Stimulated activated CD8-positive, alpha-beta memory T cell treated with anti-CD3 and anti-CD28 coated beads, Interleukin-15, amount 100 ng/mL, for 1 hour (primary cell): Measurements from ENCODE around the gene NHERF2.

ENCODE experiments used
- DNase-seq: peaks from one replicate; pipeline ENCODE4 v3.0.0-alpha.2; 2020; ENCODE audit warnings: low read depth

The NHERF2 gene

GRCh38 chr16:2061023-2061422 is 34.3 kb downstream of the NHERF2 start:
- DNase-seq = no peak

- DNase-seq = no peak
Observed at GRCh38 chr16:2061526-2061925, 34.8 kb downstream of the NHERF2 start.

DNA sequence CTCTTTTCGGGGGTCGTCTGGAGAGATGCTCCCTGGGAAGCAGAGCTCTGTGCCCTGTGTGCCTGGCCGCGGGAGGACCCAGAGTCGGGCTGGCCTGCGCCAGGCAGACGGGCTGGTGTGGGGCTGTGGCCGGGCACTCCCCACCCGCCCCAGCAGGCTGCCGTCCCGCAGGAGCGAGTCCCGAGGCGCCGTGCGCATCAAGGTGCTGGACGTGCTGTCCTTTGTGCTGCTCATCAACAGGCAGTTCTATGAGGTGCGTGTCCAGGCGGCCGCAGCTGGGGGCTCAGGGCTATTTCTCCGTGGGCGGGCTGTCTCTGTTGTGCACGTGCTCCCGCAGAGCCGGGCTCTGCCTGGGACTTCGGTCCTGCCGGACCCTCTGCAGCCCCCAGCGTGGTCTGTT is 36.1 kb downstream of the NHERF2 start:
- no peak for DNase-seq

GRCh38 chr16:2063861-2064260 is 37.2 kb downstream of the NHERF2 start:
- no peak for DNase-seq

DNA sequence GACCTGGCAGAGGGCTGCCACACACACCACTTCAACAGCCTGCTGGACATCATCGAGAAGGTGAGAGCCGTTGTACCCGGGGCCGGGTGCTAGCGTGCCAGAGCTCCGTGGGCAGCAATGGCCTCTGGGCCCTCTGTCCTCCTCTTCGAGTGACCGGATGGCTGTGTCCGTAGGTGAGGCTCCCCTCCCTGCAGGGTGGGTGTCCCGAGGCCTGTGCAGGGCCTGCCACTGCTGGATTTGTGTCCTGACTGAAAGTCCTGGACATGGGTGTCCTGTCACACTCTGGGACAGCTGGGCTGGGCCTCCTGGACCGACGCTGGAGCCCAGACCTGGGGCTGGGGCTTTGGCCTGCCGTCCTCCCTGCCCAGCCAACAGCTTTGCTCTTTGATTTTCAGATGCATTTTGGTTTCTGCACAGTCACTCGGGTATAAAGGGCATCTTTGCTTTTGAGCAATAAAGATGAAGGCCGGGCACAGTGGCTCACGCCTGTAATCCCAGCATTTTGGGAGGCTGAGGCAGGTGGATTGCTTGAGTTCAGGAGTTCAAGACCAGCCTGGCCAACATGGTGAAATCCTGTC is 37.8 kb downstream of the NHERF2 start:
- DNase-seq = no peak

- no peak for DNase-seq
Observed at GRCh38 chr16:2066139-2066538, 39.4 kb downstream of the NHERF2 start.

GRCh38 chr16:2070576-2071453 is 44.1 kb downstream of the NHERF2 start:
- no peak for DNase-seq

- no peak for DNase-seq
Observed at GRCh38 chr16:2071454-2072202, 44.9 kb downstream of the NHERF2 start.

- no peak for DNase-seq
Observed at GRCh38 chr16:2072926-2073325, 46.2 kb downstream of the NHERF2 start.

DNA sequence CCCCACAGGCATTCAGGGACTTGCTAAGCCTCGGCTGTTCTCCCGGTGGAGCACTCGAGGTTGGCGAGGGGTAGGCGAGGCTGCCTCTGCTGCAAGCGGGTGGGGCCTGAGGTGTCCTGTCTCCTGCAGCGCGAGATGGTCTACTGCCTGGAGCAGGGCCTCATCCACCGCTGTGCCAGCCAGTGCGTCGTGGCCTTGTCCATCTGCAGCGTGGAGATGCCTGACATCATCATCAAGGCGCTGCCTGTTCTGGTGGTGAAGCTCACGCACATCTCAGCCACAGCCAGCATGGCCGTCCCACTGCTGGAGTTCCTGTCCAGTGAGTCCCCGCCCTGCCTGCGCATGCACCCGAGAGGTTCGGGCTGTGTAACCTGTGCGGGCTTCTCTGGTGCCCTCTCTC is 47.4 kb downstream of the NHERF2 start:
- DNase-seq = no peak

- DNase-seq = no peak
Observed at GRCh38 chr16:2075631-2076030, 48.9 kb downstream of the NHERF2 start.

DNA sequence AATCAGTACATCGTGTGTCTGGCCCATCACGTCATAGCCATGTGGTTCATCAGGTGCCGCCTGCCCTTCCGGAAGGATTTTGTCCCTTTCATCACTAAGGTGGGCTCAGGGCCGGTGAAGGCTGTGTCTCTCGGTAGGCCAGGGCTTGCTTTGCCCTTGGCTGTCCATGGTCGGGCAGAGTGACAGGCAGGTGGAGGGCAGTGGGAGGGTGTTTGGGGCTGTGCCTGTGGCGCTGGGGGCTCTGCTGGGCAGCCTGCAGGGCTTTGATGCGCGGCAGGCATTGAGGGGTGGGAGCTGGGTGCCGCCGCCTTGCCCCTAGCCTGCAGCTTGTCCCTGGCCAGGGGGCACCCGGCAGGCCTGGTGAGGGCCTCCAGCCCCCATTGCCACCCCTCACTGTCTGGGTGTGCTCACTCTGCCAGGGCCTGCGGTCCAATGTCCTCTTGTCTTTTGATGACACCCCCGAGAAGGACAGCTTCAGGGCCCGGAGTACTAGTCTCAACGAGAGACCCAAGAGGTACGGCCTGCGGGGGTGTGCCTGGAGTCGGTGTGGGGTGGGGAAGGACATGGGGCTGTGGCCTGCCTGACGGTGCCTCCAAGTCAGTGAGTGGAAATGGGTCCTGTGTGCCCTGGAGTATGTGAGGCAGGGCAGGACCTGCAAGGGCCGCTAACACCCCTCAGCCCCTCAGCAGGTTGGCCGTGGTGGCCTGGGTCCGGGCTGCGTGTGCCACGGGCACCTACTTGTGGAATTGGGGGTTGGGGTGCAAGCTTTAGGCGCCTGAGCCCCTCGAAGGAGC is 49.6 kb downstream of the NHERF2 start:
- DNase-seq = no peak

DNA sequence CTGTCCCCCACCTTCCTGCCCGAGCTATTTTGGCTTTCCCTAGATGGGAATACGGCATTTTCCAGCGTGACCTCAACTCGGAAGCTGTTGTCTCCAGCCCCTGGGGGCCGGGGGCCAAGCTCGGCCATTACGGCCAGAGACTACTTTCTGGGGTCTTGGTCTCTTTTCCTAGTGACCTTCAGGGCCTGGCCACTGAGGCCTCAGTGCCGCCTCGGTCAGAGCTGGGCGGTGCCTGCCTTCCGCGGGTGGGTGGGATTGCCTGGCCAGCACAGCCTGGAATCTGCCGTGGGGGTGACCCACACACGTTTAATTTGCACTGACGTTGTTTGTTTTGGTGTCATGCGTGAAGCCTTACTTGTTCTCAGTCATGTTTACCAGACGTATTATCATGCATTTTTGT is 50.3 kb downstream of the NHERF2 start:
- DNase-seq = no peak

GRCh38 chr16:2077696-2078095 is 51.0 kb downstream of the NHERF2 start:
- no peak for DNase-seq

DNA sequence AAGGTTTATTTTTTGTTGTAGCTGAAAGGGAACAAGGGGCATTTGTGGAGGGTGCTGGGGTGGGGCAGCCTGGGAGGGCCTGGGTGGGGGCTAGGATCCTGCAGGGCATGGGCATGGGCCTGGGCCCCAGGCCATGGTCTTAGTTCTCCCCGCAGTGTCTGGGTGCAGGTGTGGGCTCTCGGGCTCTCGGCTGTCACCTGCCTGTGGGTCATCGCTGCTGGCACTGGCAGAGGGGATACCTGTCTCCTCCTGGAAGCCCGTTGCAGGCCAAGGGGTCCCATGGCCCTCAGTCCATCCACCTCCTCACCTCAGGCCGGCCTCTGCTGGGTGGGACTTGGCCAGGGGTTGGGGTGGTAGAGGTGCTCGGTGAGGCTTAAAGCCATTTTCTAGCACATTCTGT is 51.4 kb downstream of the NHERF2 start:
- no peak for DNase-seq

- no peak for DNase-seq
Observed at GRCh38 chr16:2078691-2079090, 52.0 kb downstream of the NHERF2 start.

- no peak for DNase-seq
Observed at GRCh38 chr16:2079311-2079800, 52.7 kb downstream of the NHERF2 start.

DNA sequence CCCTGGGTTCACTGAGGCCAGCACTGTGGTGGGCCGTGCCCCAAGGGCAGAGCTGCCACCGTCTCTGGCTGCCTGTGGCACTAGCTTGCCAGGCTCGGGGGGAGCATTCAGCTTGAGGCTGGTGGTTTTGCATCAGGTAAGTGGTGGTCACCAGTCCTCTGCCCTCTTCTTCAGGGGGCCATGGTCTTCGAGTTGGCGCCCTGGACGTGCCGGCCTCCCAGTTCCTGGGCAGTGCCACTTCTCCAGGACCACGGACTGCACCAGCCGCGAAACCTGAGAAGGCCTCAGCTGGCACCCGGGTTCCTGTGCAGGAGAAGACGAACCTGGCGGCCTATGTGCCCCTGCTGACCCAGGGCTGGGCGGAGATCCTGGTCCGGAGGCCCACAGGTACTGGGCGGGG is 53.3 kb downstream of the NHERF2 start:
- no peak for DNase-seq

DNA sequence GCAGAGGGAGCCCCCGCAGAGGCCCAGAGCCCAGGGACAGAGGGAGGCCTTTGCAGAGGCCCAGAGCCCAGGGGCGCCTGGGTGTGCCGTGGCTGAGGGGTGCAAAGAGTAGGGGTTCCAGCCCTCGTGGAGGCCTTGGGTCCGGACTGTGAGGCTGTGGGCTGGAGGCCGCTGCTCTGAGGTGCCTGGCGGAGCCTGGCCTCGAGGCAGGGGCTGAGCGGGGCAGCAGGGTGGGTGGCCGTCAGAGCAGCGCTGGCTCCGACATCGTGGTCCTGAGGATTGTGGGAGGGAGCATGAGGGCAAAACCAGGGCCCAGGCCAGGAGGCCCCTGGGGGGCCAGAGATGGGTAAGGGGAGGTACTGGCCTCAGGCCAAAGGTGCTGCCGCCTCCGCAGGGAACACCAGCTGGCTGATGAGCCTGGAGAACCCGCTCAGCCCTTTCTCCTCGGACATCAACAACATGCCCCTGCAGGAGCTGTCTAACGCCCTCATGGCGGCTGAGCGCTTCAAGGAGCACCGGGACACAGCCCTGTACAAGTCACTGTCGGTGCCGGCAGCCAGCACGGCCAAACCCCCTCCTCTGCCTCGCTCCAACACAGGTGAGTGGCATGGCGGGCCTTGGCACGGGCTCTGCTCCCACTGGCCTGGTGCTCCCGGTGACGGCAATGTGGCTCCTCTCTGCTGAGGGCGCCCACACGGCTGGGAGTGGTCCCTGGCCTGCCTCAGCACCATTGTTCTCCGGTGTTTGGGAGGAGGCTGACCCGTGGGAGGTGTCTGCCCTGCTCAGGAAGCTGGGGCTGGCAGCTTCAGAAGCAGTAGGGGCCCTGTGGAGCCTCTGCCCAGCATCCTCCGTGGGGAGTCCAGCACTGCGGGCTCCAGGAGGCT is 54.7 kb downstream of the NHERF2 start:
- no peak for DNase-seq

DNA sequence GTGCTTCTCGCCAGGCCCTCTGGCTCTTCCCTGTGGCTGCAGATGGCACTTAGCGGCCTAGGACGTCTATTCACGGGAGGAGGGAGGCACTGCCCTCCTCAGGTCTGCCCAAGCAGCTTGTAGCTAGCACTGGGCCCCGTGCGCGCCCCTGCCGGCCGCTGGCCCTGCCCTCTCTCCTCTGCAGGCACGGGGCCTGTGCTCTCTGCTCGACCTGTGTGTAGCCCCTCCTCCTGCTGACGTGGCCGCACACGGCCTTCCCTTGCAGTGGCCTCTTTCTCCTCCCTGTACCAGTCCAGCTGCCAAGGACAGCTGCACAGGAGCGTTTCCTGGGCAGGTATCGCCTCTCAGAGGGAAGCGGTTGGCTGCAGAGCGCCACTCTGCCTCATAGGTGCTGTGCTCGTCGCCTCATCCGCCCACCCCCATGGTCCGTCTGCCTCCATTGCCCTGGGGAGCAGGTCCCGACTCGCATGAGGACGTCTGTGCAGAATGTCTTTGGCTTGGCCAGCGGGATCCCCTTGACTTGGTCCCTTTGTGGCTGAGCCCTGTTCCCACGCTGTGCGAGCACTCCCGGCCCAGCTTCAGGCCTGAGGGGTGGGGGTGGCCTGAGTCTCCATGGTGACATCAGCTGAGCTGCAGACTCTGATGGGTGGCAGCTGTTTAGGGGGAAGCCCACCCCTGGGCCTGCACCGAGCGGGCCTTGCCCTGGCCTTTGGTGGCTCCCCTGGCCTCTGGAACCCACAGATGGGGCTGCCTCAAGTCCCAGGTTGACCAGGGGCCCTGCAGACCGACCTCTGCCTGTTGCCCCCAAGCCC is 55.7 kb downstream of the NHERF2 start:
- no peak for DNase-seq
